Measurements from ENCODE around the gene TRIM33. TPM values are rescaled to one million over a fixed set of nuclear protein-coding genes. Genes with fewer than 3 reads are reported as not detected.

Gene TRIM33
- total and polyA plus RNA-seq, 2 of the 13 experiments (the other 11 are each of a cell fraction or from before 2014, with no cell fraction given) = 35.5 to 42.2 TPM

GRCh38 chr1:114457675-114458236 is 53.2 kb downstream of the TRIM33 start (continued):
- no peak for TF ChIP-seq CBFB (CRISPR knock-in tag; IDR thresholded peaks at IDR 0.05)
- TF ChIP-seq SALL1 (CRISPR knock-in tag; IDR thresholded peaks at IDR 0.05) = peak; percentile 28; the same call in 1 of the 2 replicates
- no peak for TF ChIP-seq ZBTB33 (CRISPR knock-in tag; IDR thresholded peaks at IDR 0.05)
- TF ChIP-seq MTA1 (CRISPR knock-in tag; IDR thresholded peaks at IDR 0.05; ENCODE audit: borderline replicate concordance) = no peak
- TF ChIP-seq PHF21A (CRISPR knock-in tag; IDR thresholded peaks at IDR 0.05) = peak; percentile 54; the same call in 1 of the 2 replicates
- TF ChIP-seq DZIP1 (CRISPR knock-in tag; IDR thresholded peaks at IDR 0.05) = no peak
- no peak for TF ChIP-seq DMAP1 (CRISPR knock-in tag; IDR thresholded peaks at IDR 0.05)
- no peak for TF ChIP-seq ZNF574 (CRISPR knock-in tag; IDR thresholded peaks at IDR 0.05)
- no peak for TF ChIP-seq XBP1 (CRISPR knock-in tag; IDR thresholded peaks at IDR 0.05)
- TF ChIP-seq NCOA2 (CRISPR knock-in tag; IDR thresholded peaks at IDR 0.05) = peak; percentile 27; the same call in 1 of the 2 replicates
- no peak for TF ChIP-seq RAD51 (IDR thresholded peaks at IDR 0.05; ENCODE audit: borderline replicate concordance)
